Testis (tissue), 3 donors: Measurements from ENCODE around the gene FTSJ3. TPM values are rescaled to one million over a fixed set of nuclear protein-coding genes. Genes with fewer than 3 reads are reported as not detected.

ENCODE experiments used
- DNase-seq: peaks from one replicate; pipeline ENCODE4 v3.0.0-alpha.2; 2019
- H3K27ac ChIP-seq, 2 donors: fragments of 200-600 bp; sonication (generic); one replicate each; pipeline ENCODE4 v1.5.1; 2019
- H3K27me3 ChIP-seq: fragments of 200-600 bp; sonication (generic); one replicate; pipeline ENCODE4 v1.5.1; 2019
- H3K36me3 ChIP-seq: fragments of 200-600 bp; sonication (generic); one replicate; pipeline ENCODE4 v1.5.1; 2017; ENCODE audit warnings: low read depth; ENCODE audit errors: missing control alignments
- H3K4me1 ChIP-seq: fragments of 200-600 bp; sonication (generic); one replicate; pipeline ENCODE4 v1.5.1; 2019
- H3K4me3 ChIP-seq, 2 donors: fragments of 200-600 bp; sonication (generic); one replicate each; pipeline ENCODE4 v1.5.1; 2017 to 2019
- H3K9me3 ChIP-seq: fragments of 200-600 bp; sonication (generic); one replicate; pipeline ENCODE4 v1.5.1; 2017
- POLR2A ChIP-seq: fragments of 450-650 bp; IDR thresholded peaks from one replicate; pipeline ENCODE4 v1.6.1; 2017; ENCODE audit warnings: antibody characterized with exemption, mild to moderate bottlenecking, moderate library complexity
- WGBS, 2 donors: methylation state at CpG; one replicate each; pipeline ENCODE4 v1.1.5; 2018; 5-methylcytosine and 5-hydroxymethylcytosine counted together
- intact Hi-C: fragments of 100-400 bp; cut with DNase I; formaldehyde crosslinking; loops from one replicate; pipeline ENCODE4 v1.15.1; 2023; ENCODE audit warnings: low total_unique reads
- polyA plus RNA-seq: library from polyadenylated mRNA; stranded (reverse); fragments of 350-450 nt; fragmentation: Illumina TruSeq; extraction: RNeasy Lipid Tissue Mini Kit (QIAGEN cat#74804); gene quantifications from one replicate; pipeline ENCODE4 v1.2.3, GENCODE V29; 2014; ENCODE audit warnings: low read depth, low replicate concordance; ENCODE audit not compliant: insufficient read depth
- total RNA-seq, 2 donors: library from RNA; depleted of rRNA; stranded (reverse); fragments of >200 nt; gene quantifications; one replicate each; pipeline ENCODE4 v1.2.3, GENCODE V29; 2016
- TF ChIP-seq, protein P1 (sequence below), 3 experiments: fragments of 450-650 bp in 2 of 3; fragments of 200-600 bp in 1 of 3; sonication (generic) in 1 of 3; IDR thresholded peaks; one replicate each; pipeline ENCODE4 v1.5.1; 2016 to 2019; ENCODE audit warnings: antibody characterized with exemption in 3 of 3, mild to moderate bottlenecking in 2 of 3, moderate library complexity in 1 of 3

The FTSJ3 gene
- total and polyA plus RNA-seq, 3 donors from 2014 or later, result 39.9 to 59.7 (median 47.2) TPM

DNA sequence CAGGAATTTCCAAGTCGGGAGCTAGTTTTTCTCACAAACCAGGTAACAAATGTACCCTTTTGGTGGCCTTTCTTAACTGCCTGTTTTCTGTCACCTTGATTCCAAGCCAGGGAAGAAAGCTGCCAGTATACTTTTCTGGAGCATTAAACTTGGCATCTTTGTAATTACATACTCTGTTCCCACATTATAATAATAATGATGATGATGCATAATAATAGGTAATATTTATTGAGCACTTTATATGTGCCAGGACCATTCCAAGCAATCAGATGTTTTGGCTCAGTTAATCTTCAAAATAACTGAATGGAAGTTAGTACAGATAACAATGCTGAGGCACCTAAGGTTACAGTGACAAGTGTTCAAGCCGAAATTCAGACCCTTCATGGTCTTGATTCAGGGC is 11.3 kb downstream of the FTSJ3 start:
- DNase-seq, result no peak
- Histone ChIP-seq H3K4me1 (no peaks in the 10 kb centered on the region), H3K9me3 (no peaks in the 10 kb centered on the region), H3K27ac (no peak overlapping the region), H3K4me3 (no peak overlapping the region), H3K36me3 (no peaks in the 10 kb centered on the region), H3K27me3 (no peaks in the 10 kb centered on the region)
- WGBS, 2 donors, result 78 to 89% methylated on average over 2 of the region's 2 CpGs
- TF ChIP-seq, protein P1, sequence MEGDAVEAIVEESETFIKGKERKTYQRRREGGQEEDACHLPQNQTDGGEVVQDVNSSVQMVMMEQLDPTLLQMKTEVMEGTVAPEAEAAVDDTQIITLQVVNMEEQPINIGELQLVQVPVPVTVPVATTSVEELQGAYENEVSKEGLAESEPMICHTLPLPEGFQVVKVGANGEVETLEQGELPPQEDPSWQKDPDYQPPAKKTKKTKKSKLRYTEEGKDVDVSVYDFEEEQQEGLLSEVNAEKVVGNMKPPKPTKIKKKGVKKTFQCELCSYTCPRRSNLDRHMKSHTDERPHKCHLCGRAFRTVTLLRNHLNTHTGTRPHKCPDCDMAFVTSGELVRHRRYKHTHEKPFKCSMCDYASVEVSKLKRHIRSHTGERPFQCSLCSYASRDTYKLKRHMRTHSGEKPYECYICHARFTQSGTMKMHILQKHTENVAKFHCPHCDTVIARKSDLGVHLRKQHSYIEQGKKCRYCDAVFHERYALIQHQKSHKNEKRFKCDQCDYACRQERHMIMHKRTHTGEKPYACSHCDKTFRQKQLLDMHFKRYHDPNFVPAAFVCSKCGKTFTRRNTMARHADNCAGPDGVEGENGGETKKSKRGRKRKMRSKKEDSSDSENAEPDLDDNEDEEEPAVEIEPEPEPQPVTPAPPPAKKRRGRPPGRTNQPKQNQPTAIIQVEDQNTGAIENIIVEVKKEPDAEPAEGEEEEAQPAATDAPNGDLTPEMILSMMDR (IDR thresholded peaks at IDR 0.05), result no peak
- no peak for TF ChIP-seq POLR2A
- intact Hi-C loops, result loop anchor here (10.0 kb wide), 1 partner anchor 191 kb away; the partner anchor contains the start of gene MAP3K3

DNA sequence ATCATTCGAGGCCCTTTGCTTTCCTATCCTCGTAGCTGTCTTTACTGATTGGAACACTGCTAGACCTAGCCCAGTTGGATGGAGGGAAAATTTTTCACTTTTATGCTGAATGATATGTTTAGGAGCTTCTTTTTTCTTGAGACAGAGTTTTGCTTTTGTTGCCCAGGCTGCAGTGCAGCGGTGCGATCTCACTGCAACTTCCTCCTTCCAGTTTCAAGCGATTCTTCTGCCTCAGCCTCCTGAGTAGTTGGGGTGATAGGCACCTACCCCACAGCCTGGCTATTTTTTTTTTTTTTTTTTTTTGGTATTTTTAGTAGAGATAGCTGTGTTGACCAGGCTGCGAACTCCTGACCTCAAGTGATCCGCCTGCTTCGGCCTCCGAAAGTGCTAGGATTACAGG is 17.5 kb downstream of the FTSJ3 start:
- no peaks in the 10 kb centered on the region for H3K27me3 ChIP-seq
- no peak for DNase-seq
- no peak overlapping the region for H3K27ac ChIP-seq
- TF ChIP-seq, protein P1 (IDR thresholded peaks at IDR 0.05), result no peak
- no peak for TF ChIP-seq POLR2A
- H3K36me3 ChIP-seq, result no peaks in the 10 kb centered on the region
- intact Hi-C loops, result loop anchor here (10.0 kb wide), 1 partner anchor 185 kb away; the partner anchor contains the start of gene MAP3K3
- no peak overlapping the region for H3K4me3 ChIP-seq
- H3K9me3 ChIP-seq, result no peaks in the 10 kb centered on the region
- no peaks in the 10 kb centered on the region for H3K4me1 ChIP-seq
- WGBS, 2 donors, result 85 to 92% methylated on average over 9 of the region's 9 CpGs

DNA sequence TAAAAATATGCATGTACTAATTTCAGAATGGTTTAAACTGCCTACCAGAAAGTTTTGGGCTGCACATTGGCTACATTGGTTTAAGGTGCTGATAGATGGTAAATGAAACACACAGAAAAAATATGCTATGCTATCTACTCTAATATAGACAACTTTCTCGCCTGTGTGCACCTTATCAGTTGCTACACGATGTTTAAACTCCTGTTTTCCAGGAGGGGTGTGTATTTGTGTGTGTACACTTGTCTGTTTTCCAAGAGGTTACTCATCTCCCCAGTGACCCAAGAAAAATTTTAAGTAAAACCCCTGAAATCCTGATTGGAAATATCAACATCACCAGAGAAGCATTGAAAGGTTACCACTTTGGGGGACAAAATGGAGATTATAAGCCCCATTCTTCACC is 21.9 kb downstream of the FTSJ3 start:
- Histone ChIP-seq H3K9me3 (no peaks in the 10 kb centered on the region), H3K4me1 (no peaks in the 10 kb centered on the region), H3K4me3 (no peak overlapping the region), H3K27me3 (no peaks in the 10 kb centered on the region), H3K27ac (no peak overlapping the region), H3K36me3 (no peaks in the 10 kb centered on the region)
- DNase-seq, result no peak
- WGBS, 2 donors, result 60 to 72% methylated on average over 2 of the region's 2 CpGs
- TF ChIP-seq, protein P1 (IDR thresholded peaks at IDR 0.05), result no peak
- TF ChIP-seq POLR2A, result no peak
- intact Hi-C loops, result no loop called here

DNA sequence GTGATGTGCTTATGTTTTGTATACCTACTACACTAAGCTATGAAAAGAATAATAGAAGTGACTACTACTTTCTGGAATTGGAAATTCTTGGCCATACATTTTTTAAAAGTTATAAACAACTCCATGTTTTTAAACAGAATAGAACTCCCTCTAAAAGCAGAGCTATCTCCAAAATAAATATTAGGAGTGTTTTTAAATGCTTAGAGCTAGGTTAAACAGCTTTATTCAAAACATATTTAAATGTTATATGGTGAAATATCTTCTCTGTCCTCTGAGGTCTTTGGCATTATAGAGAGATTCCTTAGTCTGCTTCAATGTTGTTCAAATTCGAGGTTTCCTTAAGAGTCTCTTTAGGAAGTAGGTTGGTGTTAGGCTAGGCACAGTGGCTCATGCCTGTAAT is 23.1 kb downstream of the FTSJ3 start:
- WGBS, 2 donors, result 83 to 97% methylated on average over 1 of the region's 1 CpG
- no peak overlapping the region for H3K4me3 ChIP-seq
- TF ChIP-seq, protein P1 (IDR thresholded peaks at IDR 0.05), result no peak
- no peak for TF ChIP-seq POLR2A
- intact Hi-C loops, result no loop called here
- no peak overlapping the region for H3K27ac ChIP-seq
- no peaks in the 10 kb centered on the region for H3K36me3 ChIP-seq
- no peak for DNase-seq
- H3K4me1 ChIP-seq, result no peaks in the 10 kb centered on the region
- H3K27me3 ChIP-seq, result no peaks in the 10 kb centered on the region
- H3K9me3 ChIP-seq, result no peaks in the 10 kb centered on the region

DNA sequence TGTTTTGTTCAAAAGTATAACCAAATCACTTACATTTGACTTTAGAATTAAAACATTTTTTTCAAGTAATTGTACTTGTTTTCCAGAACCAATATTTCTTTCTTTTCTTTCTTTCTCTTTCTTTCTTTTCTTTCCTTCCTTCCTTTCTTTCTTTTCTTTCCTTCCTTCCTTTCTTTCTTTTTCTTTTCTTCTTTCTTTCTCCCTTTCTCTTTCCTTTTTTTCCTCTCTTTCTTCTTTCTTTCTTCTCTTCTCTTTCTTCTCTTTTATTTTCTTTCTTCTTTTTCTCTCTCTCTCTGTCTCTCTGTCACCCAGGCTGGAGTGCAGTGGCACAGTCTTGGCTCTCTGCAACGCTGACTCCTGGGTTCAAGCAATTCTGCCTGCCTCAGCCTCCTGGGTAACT is 26.7 kb downstream of the FTSJ3 start:
- TF ChIP-seq, protein P1 (IDR thresholded peaks at IDR 0.05), result no peak
- no peak for TF ChIP-seq POLR2A
- no peak overlapping the region for H3K4me3 ChIP-seq
- no peak overlapping the region for H3K27ac ChIP-seq
- no peaks in the 10 kb centered on the region for H3K27me3 ChIP-seq
- intact Hi-C loops, result no loop called here
- WGBS, 2 donors, result 87 to 100% methylated on average over 1 of the region's 1 CpG
- no peak for DNase-seq
- no peaks in the 10 kb centered on the region for H3K36me3 ChIP-seq
- no peaks in the 10 kb centered on the region for H3K4me1 ChIP-seq
- no peaks in the 10 kb centered on the region for H3K9me3 ChIP-seq
